ENCODE data around the gene ERC1.
"Not testable (repeated sequence)": the region's sequence is repeated elsewhere in the genome, so short reads cannot be mapped to it uniquely, and the experiment has no call there.

Gene ERC1

GRCh38 chr12:1099158-1099557, 108.1 kb downstream of the ERC1 start:
- no peak overlapping the region for H3K4me3 ChIP-seq (ENCODE audit: low read length)
- no peak for TF ChIP-seq CTCF (IDR thresholded peaks at IDR 0.05; ENCODE audit: insufficient read depth, low read depth, low read length, missing control alignments)
- DNase-seq (ENCODE audit: low read depth), result no peak

GRCh38 chr12:1099618-1100017, 108.6 kb downstream of the ERC1 start:
- not testable (repeated sequence) for DNase-seq (ENCODE audit: low read depth); H3K4me3 ChIP-seq (ENCODE audit: low read length)

GRCh38 chr12:1102115-1102514, 111.1 kb downstream of the ERC1 start:
- no peak overlapping the region for H3K4me3 ChIP-seq (ENCODE audit: low read length)
- TF ChIP-seq CTCF (IDR thresholded peaks at IDR 0.05; ENCODE audit: insufficient read depth, low read depth, low read length, missing control alignments), result no peak
- DNase-seq (ENCODE audit: low read depth), result no peak

GRCh38 chr12:1102791-1103450, 111.9 kb downstream of the ERC1 start:
- no peak overlapping the region for H3K4me3 ChIP-seq (ENCODE audit: low read length)
- TF ChIP-seq CTCF (IDR thresholded peaks at IDR 0.05; ENCODE audit: insufficient read depth, low read depth, low read length, missing control alignments), result no peak
- DNase-seq (ENCODE audit: low read depth), result no peak

GRCh38 chr12:1103632-1104031, 112.6 kb downstream of the ERC1 start:
- H3K4me3 ChIP-seq (ENCODE audit: low read length), result no peak overlapping the region
- TF ChIP-seq CTCF (IDR thresholded peaks at IDR 0.05; ENCODE audit: insufficient read depth, low read depth, low read length, missing control alignments), result no peak
- DNase-seq (ENCODE audit: low read depth), result no peak

GRCh38 chr12:1104088-1104800, 113.2 kb downstream of the ERC1 start:
- no peak for DNase-seq (ENCODE audit: low read depth)
- no peak for TF ChIP-seq CTCF (IDR thresholded peaks at IDR 0.05; ENCODE audit: insufficient read depth, low read depth, low read length, missing control alignments)

GRCh38 chr12:1107669-1108068, 116.6 kb downstream of the ERC1 start:
- H3K4me3 ChIP-seq (ENCODE audit: low read length), result no peak overlapping the region
- DNase-seq (ENCODE audit: low read depth), result no peak
- no peak for TF ChIP-seq CTCF (IDR thresholded peaks at IDR 0.05; ENCODE audit: insufficient read depth, low read depth, low read length, missing control alignments)

More at GRCh38 chr12:1104088-1104800, 113.2 kb downstream of the ERC1 start:
- H3K4me3 ChIP-seq (ENCODE audit: low read length), result no peak overlapping the region
